H9 (cell line): ENCODE measurements around the gene MAP2K7. TPM values are rescaled to one million over a fixed set of nuclear protein-coding genes. Genes with fewer than 3 reads are reported as not detected.

ENCODE experiments used
- DNase-seq: peaks from one replicate; pipeline ENCODE4 v3.0.0-alpha.2; 2017
- H2AFZ ChIP-seq: one replicate; pipeline ENCODE4 v1.6.1; 2013; ENCODE audit warnings: mild to moderate bottlenecking, low read length, control low read depth, moderate library complexity
- H2AK5ac ChIP-seq: 2 replicates; pipeline ENCODE4 v1.6.1; 2013; ENCODE audit warnings: low read length, control low read depth, mixed read lengths; ENCODE audit not compliant: insufficient read length
- H2BK120ac ChIP-seq: one replicate; pipeline ENCODE4 v1.6.1; 2013; ENCODE audit warnings: low read depth, mild to moderate bottlenecking, low read length, control low read depth, inconsistent platforms; ENCODE audit not compliant: poor library complexity, severe bottlenecking
- H2BK12ac ChIP-seq: 2 replicates; pipeline ENCODE4 v1.6.1; 2013; ENCODE audit warnings: low read length, control low read depth, mixed read lengths, low read depth; ENCODE audit not compliant: insufficient read length
- H2BK15ac ChIP-seq: 2 replicates; pipeline ENCODE4 v1.6.1; 2013; ENCODE audit warnings: low read depth, low read length, control low read depth
- H2BK20ac ChIP-seq: one replicate; pipeline ENCODE4 v1.6.1; 2013; ENCODE audit warnings: low read depth, mild to moderate bottlenecking, low read length, control low read depth, inconsistent platforms; ENCODE audit not compliant: poor library complexity, severe bottlenecking
- H2BK5ac ChIP-seq: 2 replicates; pipeline ENCODE4 v1.6.1; 2013; ENCODE audit warnings: low read length, control low read depth, mixed read lengths; ENCODE audit not compliant: insufficient read length
- H3K14ac ChIP-seq: 2 replicates; pipeline ENCODE4 v1.6.1; 2013; ENCODE audit warnings: low read length, control low read depth; ENCODE audit not compliant: insufficient read depth
- H3K18ac ChIP-seq: 2 replicates; pipeline ENCODE4 v1.6.1; 2013; ENCODE audit warnings: low read depth, mild to moderate bottlenecking, mixed read lengths, low read length, control low read depth; ENCODE audit not compliant: insufficient read length
- H3K23ac ChIP-seq: 2 replicates; pipeline ENCODE4 v1.6.1; 2013; ENCODE audit warnings: low read length, control low read depth, mixed read lengths, low read depth; ENCODE audit not compliant: insufficient read length
- H3K23me2 ChIP-seq: 2 replicates; pipeline ENCODE4 v1.6.1; 2013; ENCODE audit warnings: low read depth, mild to moderate bottlenecking, mixed read lengths, low read length, control low read depth; ENCODE audit not compliant: insufficient read length, poor library complexity, severe bottlenecking
- H3K27ac ChIP-seq: 2 replicates; pipeline ENCODE4 v1.5.1; 2013; ENCODE audit warnings: low read length, control low read depth, mixed read lengths, low read depth; ENCODE audit not compliant: insufficient read length
- H3K27me3 ChIP-seq: 2 replicates; pipeline ENCODE4 v1.6.1; 2013; ENCODE audit warnings: low read length, control low read depth, inconsistent platforms; ENCODE audit not compliant: insufficient read depth
- H3K4ac ChIP-seq: 2 replicates; pipeline ENCODE4 v1.6.1; 2013; ENCODE audit warnings: low read depth, mild to moderate bottlenecking, control low read depth, inconsistent platforms, low read length, moderate library complexity
- H3K4me1 ChIP-seq: 2 replicates; pipeline ENCODE4 v1.6.1; 2013; ENCODE audit warnings: low read length, control low read depth, inconsistent platforms; ENCODE audit not compliant: insufficient read depth
- H3K4me2 ChIP-seq: 2 replicates; pipeline ENCODE4 v1.6.1; 2013; ENCODE audit warnings: low read length, control low read depth, mixed read lengths; ENCODE audit not compliant: insufficient read length, insufficient read depth
- H3K56ac ChIP-seq: 2 replicates; pipeline ENCODE4 v1.6.1; 2013; ENCODE audit warnings: low read depth, mild to moderate bottlenecking, mixed read lengths, low read length, control low read depth; ENCODE audit not compliant: insufficient read length
- H3K79me1 ChIP-seq: 2 replicates; pipeline ENCODE4 v1.6.1; 2013; ENCODE audit warnings: low read depth, mild to moderate bottlenecking, moderate library complexity, low read length, control low read depth, inconsistent platforms; ENCODE audit not compliant: insufficient read depth, poor library complexity, severe bottlenecking
- H3K79me2 ChIP-seq: 2 replicates; pipeline ENCODE4 v1.6.1; 2013; ENCODE audit warnings: low read length, control low read depth, inconsistent platforms; ENCODE audit not compliant: insufficient read depth
- H3K9ac ChIP-seq: 2 replicates; pipeline ENCODE4 v1.6.1; 2013; ENCODE audit warnings: low read length, control low read depth, mixed read lengths; ENCODE audit not compliant: insufficient read length; ENCODE audit errors: extremely low read depth
- H3K9me3 ChIP-seq: one replicate; pipeline ENCODE4 v1.6.1; 2013; ENCODE audit warnings: low read depth, low read length, inconsistent platforms; ENCODE audit not compliant: control insufficient read depth
- H3T11ph ChIP-seq: one replicate; pipeline ENCODE4 v1.6.1; 2013; ENCODE audit warnings: mild to moderate bottlenecking, low read length, control low read depth, inconsistent platforms
- H4K20me1 ChIP-seq: one replicate; pipeline ENCODE4 v1.6.1; 2013; ENCODE audit not compliant: control insufficient read depth, insufficient read length, insufficient read depth
- H4K5ac ChIP-seq: 2 replicates; pipeline ENCODE4 v1.6.1; 2013; ENCODE audit warnings: low read depth, mild to moderate bottlenecking, mixed read lengths, low read length, control low read depth; ENCODE audit not compliant: insufficient read length
- H4K8ac ChIP-seq: replicated peaks from 2 replicates; pipeline ENCODE4 v1.6.1; 2013; ENCODE audit warnings: low read length, control low read depth, mixed read lengths, low read depth; ENCODE audit not compliant: insufficient read length
- H4K91ac ChIP-seq: 2 replicates; pipeline ENCODE4 v1.6.1; 2013; ENCODE audit warnings: low read depth, mild to moderate bottlenecking, moderate library complexity, mixed read lengths, low read length, control low read depth; ENCODE audit not compliant: insufficient read length
- H3K27ac Mint-ChIP-seq, 3 experiments: 2 replicates in 2 of 3; 3 replicates in 1 of 3; pipeline ENCODE4 v1.8.0; 2020 to 2021; ENCODE audit warnings: mixed read lengths in 3 of 3, mild to moderate bottlenecking in 1 of 3, moderate library complexity in 1 of 3
- H3K27me3 Mint-ChIP-seq: 2 replicates; pipeline ENCODE4 v1.8.0; 2021; ENCODE audit warnings: low read depth, mild to moderate bottlenecking, moderate library complexity, mixed read lengths
- H3K36me3 Mint-ChIP-seq, 3 experiments: 2 replicates in 2 of 3; 3 replicates in 1 of 3; pipeline ENCODE4 v1.8.0; 2020 to 2021; ENCODE audit warnings: low read depth in 3 of 3, mixed read lengths in 3 of 3; ENCODE audit not compliant: insufficient read depth in 1 of 3
- H3K4me1 Mint-ChIP-seq, 2 experiments: 2 replicates each; pipeline ENCODE4 v1.8.0; 2020; ENCODE audit warnings: mixed read lengths in 2 of 2
- H3K4me3 Mint-ChIP-seq, 2 experiments: 2 replicates in 1 of 2; 3 replicates in 1 of 2; pipeline ENCODE4 v1.8.0; 2020 to 2021; ENCODE audit warnings: mild to moderate bottlenecking in 2 of 2, mixed read lengths in 2 of 2, moderate library complexity in 1 of 2
- H3K9me3 Mint-ChIP-seq, 2 experiments: 2 replicates in 1 of 2; 3 replicates in 1 of 2; pipeline ENCODE4 v1.8.0; 2020; ENCODE audit warnings: mild to moderate bottlenecking in 2 of 2, mixed read lengths in 2 of 2, moderate library complexity in 1 of 2
- CTCF ChIP-seq: fragments of 200-600 bp; sonication (generic); conservative IDR thresholded peaks from 3 replicates; pipeline ENCODE4 v1.8.0; 2021; ENCODE audit warnings: antibody characterized with exemption, mild to moderate bottlenecking
- WGBS: extraction: QIAGEN DNeasy Blood & Tissue Kit; methylation state at CpG from one replicate; pipeline ENCODE4 v1.1.7; 2013; ENCODE audit warnings: missing lambda C conversion rate, low lambda C conversion rate, mixed read lengths; ENCODE audit not compliant: insufficient read length; ENCODE audit errors: extremely low coverage; 5-methylcytosine and 5-hydroxymethylcytosine counted together
- total RNA-seq: library from RNA; stranded (reverse); gene quantifications from 2 replicates; pipeline ENCODE4 v1.2.1, GENCODE V29; 2021

MAP2K7 gene
- total RNA-seq, 1 experiment from 2014 or later, result 48.1 TPM

- Histone ChIP-seq H4K5ac (no peak overlapping the region), H2BK5ac (no peak overlapping the region), H4K8ac (no peak overlapping the region), H2AK5ac (no peak overlapping the region), H3K9me3 (no peaks in the 10 kb centered on the region), H2BK120ac (no peak overlapping the region), H2AFZ (no peak overlapping the region), H3K9ac (no peak overlapping the region), H3K79me1 (no peaks in the 10 kb centered on the region), H3K4me2 (no peak overlapping the region), H3K27me3 (no peaks in the 10 kb centered on the region), H3K14ac (no peak overlapping the region), H3K4me1 (0 out of 2 replicates have a peak, but pooled peaks cover 4% of the 10 kb centered on the region), H3T11ph (no peak overlapping the region), H2BK12ac (no peak overlapping the region), H2BK15ac (no peak overlapping the region), H3K79me2 (no peaks in the 10 kb centered on the region), H3K4ac (no peak overlapping the region), H3K23ac (no peak overlapping the region), H3K18ac (no peak overlapping the region), H3K56ac (no peak overlapping the region), H4K20me1 (no peaks in the 10 kb centered on the region), H2BK20ac (no peak overlapping the region), H4K91ac (no peak overlapping the region), H3K23me2 (peaks cover 3% of the 10 kb centered on the region), H3K27ac (no peak overlapping the region)
- WGBS, result no CpG with 5 or more reads among the region's 34 CpGs
- no peak for DNase-seq
- Mint-ChIP-seq H3K4me1 (peaks cover 13 to 18% of the 10 kb centered on the region in 2 experiments), H3K27ac (no peak overlapping the region), H3K36me3 (peaks cover 5 to 30% (median 12%) of the 10 kb centered on the region in 3 experiments; a peak in 5 of 7 replicates), H3K9me3 (no peaks in the 10 kb centered on the region; a peak in 1 of 5 replicates), H3K27me3 (peaks cover 4% of the 10 kb centered on the region), H3K4me3 (peak overlapping the region; percentile 37 to 46; a peak in 3 of 5 replicates)
- TF ChIP-seq CTCF, result no peak
Measured at GRCh38 chr19:7924651-7925170, 21.0 kb downstream of the MAP2K7 start.
